HFF-Myc (cell line): ENCODE results near the gene ZBTB48.

Experiments
- DNase-seq: peaks from one replicate; pipeline ENCODE4 v3.0.0-alpha.2; 2011; ENCODE audit warnings: low read depth; ENCODE audit errors: extremely low read depth
- H3K4me3 ChIP-seq: replicated peaks from 2 replicates; pipeline ENCODE4 v1.5.1; 2011; ENCODE audit warnings: low read depth, mild to moderate bottlenecking, control low read depth, low read length
- TF ChIP-seq, protein P1 (sequence below): IDR thresholded peaks from 2 replicates; pipeline ENCODE4 v1.5.1; 2012; ENCODE audit warnings: mild to moderate bottlenecking, low read depth, low read length, control low read depth; ENCODE audit errors: missing control alignments

The ZBTB48 gene

DNA sequence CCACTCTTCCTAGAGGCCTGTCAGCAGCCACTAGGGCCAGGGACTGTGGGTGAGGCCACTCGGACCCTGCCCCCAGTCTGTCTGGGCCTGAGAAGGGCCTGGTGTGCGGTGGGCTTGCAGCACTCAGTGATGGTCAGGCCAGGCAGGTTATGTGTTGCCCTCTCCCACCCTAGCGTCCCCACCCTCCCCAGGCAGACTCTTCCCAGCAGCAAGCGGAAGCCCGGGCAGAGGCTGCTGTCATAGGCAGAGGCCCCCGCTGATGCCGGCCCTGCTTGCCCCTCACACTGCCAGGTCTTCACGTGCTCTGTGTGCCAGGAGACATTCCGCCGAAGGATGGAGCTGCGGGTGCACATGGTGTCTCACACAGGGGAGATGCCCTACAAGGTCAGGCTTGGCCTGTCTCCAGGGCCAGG, 6.6 kb downstream of the ZBTB48 start:
- DNase-seq: no peak
- TF ChIP-seq, protein P1, sequence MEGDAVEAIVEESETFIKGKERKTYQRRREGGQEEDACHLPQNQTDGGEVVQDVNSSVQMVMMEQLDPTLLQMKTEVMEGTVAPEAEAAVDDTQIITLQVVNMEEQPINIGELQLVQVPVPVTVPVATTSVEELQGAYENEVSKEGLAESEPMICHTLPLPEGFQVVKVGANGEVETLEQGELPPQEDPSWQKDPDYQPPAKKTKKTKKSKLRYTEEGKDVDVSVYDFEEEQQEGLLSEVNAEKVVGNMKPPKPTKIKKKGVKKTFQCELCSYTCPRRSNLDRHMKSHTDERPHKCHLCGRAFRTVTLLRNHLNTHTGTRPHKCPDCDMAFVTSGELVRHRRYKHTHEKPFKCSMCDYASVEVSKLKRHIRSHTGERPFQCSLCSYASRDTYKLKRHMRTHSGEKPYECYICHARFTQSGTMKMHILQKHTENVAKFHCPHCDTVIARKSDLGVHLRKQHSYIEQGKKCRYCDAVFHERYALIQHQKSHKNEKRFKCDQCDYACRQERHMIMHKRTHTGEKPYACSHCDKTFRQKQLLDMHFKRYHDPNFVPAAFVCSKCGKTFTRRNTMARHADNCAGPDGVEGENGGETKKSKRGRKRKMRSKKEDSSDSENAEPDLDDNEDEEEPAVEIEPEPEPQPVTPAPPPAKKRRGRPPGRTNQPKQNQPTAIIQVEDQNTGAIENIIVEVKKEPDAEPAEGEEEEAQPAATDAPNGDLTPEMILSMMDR: no peak
- H3K4me3 ChIP-seq: no peak overlapping the region

DNA sequence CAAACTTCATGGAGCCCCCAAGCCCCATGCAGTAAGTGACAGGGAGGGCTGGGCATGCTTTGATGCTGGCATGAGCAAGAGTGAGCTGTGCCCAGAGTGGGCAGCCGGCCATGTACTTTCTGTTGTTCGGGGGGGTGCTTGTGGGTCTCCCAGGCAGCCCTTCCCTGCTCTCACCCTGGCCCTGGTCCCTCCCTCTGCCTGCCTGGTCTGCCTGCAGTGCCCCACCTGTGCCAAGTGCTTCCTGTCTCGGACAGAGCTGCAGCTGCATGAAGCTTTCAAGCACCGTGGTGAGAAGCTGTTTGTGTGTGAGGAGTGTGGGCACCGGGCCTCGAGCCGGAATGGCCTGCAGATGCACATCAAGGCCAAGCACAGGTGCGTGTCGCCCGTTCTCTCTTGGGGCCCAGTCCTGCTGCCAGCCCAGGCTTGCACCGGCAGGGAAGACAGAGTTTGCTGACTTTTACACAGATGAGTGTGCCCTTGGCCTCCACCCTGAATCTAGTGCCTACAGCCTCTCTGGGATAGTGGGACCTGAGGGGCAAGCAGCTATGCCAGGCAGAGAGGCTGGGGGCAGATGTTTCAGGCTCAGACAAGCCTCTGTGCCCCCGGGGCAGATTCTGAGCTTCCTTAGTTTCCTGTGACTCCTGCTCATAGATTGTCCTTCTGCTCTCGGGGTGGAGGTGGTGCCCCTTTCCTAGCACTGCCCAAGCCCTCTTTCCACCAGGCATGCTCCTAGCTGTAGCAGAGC, 7.6 kb downstream of the ZBTB48 start:
- no peak overlapping the region for H3K4me3 ChIP-seq
- TF ChIP-seq, protein P1: no peak
- no peak for DNase-seq

DNA sequence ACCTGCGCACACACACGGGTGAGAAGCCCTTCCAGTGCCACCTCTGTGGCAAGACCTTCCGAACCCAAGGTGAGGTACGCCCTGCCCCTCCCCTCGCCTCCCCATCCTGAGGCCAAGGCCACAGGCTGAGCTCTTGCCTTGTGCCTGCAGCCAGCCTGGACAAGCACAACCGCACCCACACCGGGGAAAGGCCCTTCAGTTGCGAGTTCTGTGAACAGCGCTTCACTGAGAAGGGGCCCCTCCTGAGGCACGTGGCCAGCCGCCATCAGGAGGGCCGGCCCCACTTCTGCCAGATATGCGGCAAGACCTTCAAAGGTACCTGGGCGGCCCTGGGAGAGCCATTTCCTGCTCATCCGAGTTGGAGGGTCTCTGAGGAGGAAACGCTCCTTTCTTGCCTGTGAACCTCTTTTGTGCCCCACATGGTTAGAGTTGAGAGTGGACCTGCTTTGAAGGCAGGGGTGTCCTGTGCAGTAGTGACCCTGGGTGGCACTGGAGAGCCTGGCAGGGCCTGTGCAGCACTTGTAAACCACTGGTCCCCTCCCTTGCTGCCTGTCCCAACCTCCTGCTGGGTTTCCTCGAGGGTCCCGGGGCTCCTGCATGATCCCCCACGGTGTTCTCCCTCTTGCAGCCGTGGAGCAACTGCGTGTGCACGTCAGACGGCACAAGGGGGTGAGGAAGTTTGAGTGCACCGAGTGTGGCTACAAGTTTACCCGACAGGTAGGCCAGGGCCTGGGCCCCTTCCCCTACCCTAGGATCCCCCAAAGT, 8.5 kb downstream of the ZBTB48 start:
- TF ChIP-seq, protein P1: no peak
- no peak overlapping the region for H3K4me3 ChIP-seq
- no peak for DNase-seq

DNA sequence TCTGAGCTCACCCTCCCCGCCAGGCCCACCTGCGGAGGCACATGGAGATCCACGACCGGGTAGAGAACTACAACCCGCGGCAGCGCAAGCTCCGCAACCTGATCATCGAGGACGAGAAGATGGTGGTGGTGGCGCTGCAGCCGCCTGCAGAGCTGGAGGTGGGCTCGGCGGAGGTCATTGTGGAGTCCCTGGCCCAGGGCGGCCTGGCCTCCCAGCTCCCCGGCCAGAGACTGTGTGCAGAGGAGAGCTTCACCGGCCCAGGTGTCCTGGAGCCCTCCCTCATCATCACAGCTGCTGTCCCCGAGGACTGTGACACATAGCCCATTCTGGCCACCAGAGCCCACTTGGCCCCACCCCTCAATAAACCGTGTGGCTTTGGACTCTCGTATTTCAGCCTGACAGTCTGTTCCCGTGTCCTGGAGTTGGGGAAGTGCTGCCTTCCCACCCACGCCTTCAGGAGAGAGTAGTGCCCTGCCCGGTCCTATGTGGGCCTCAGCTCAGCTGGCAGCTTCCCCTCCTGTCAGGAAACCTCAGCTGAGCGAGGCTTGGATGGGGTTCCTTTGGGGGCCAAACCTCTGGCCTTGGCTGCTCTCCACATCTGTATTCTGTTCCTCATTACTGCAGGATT, 9.2 kb downstream of the ZBTB48 start:
- DNase-seq: no peak
- H3K4me3 ChIP-seq: no peak overlapping the region
- TF ChIP-seq, protein P1: no peak

DNA sequence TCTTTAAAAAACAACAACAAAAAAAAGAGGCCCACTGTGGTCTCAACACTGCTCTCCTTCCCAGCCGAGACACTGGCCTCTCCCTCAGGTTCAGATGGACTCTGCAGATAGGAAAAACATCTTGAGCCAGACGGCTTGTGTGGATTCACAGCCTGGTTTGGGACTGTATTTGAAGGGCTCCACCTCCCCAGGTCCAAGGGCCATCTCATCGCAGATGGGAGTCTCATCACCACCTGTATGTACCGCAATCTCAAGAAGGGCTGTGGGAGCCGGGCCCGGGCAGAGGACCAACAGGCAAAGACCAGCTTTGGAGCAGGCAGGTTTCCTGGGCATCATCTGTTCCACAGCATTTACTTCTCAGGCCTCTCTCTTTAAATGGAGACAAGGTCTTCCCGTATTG, 10.3 kb downstream of the ZBTB48 start:
- H3K4me3 ChIP-seq: no peak overlapping the region
- TF ChIP-seq, protein P1: no peak
- no peak for DNase-seq

DNA sequence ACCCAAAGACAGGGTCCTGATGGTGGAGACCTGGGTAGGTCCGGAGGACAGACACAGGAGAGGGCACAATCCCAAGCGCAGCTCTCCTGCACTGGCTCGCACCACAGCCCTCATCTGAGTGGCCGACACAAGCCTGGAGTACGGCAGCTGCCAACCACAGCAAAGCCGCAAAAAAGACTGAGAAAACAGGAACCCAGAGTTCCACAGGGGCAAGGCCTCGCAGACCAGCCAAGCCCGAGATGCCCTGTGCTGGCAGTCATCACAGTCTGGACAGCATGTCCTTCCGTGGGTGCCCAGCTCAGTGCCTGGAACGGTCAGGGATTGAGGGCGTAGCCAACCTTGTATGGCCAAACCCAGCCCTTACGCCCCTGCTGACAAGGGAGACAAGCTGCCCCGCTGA, 11.4 kb downstream of the ZBTB48 start:
- TF ChIP-seq, protein P1: no peak
- no peak overlapping the region for H3K4me3 ChIP-seq
- DNase-seq: no peak
